ENCODE measurements around the gene XKR3. TPM values are rescaled to one million over a fixed set of nuclear protein-coding genes. Genes with fewer than 3 reads are reported as not detected.
"Not testable (repeated sequence)": the region's sequence is repeated elsewhere in the genome, so short reads cannot be mapped to it uniquely, and the experiment has no call there.

The XKR3 gene
- total RNA-seq, 2 experiments from 2014 or later: not detected

DNA sequence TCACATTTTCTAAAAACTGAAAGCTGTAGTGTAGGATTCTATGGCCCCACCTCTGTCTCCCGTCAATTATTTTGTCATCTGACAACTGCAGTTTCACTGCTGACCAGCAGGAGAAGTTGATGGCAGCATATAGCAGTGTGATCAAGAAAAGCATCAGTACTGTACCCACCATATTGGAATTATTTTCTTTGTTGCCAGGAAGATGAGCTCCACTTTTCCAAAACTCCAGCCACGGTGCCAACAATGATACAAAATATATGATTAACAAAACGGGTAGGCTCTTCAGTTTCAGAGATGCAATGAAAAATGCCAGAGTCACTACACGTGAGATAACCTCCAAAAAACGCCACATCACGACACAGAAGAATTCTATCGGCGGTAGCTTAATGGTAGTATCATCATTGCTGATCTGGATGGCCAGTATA lies 41.3 kb downstream of the XKR3 start:
- DNase-seq: no peak
- Mint-ChIP-seq H3K36me3 (no peaks in the 10 kb centered on the region), H3K9me3 (no peaks in the 10 kb centered on the region), H3K27me3 (peaks cover 6% of the 10 kb centered on the region), H3K4me3 (no peak overlapping the region), H3K4me1 (no peaks in the 10 kb centered on the region), H3K27ac (no peak overlapping the region)

DNA sequence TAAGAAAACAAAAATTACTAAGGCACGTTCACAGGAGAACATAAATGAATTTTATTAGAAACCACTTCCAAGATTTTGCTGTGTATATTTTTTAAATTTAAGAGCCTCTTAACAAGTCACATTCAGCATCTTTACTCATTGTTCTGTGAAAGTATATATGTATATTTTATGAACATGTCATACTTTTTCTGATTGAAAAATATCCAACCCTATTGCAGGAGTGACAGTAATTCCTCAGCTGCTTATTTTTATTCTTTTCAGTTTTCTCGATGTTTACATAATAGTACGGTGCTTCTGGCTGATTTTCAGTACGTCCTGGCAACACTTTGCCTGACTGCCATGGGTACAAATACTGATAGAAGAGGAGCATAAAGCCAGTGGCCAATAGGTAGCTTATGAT lies 41.8 kb downstream of the XKR3 start:
- Mint-ChIP-seq H3K36me3 (no peaks in the 10 kb centered on the region), H3K9me3 (no peaks in the 10 kb centered on the region), H3K4me3 (no peak overlapping the region), H3K27ac (no peak overlapping the region), H3K27me3 (peaks cover 6% of the 10 kb centered on the region), H3K4me1 (no peaks in the 10 kb centered on the region)
- no peak for DNase-seq

- no peak overlapping the region for H3K4me3 Mint-ChIP-seq
These were observed 43.4 kb downstream of the XKR3 start for GRCh38 chr22:16781764-16782329.

DNA sequence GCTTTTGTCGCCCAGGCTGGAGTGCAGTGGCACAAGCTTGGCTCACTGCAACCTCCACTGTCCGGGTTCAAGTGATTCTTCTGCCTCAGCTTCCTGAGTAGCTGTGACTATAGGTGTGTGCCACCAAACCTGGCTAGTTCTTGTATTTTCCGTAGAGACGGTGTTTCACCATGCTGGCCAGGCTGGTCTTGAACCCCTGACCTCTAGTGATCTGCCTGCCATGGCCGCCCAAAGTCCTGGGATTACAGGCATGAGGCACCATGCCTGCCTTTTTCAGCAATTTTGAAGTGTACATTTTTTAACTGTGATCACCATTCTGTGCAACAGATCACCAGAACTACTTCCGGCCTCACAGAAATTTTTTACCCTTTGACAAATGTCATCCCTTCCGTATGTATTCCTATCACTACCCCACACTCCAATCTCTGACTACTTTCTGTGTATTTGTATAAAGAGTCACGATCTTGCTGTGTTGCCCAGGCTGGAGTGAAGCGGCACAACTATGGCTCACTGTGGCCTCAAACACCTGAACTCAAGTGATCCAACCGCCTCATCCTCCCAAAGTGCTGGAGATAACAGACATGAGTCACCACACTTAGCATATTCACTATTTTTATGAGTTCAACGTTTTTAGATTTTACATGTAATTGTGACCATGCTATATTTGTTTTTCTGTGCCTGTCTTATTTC lies 44.0 kb downstream of the XKR3 start:
- Mint-ChIP-seq H3K27me3 (peaks cover 10% of the 10 kb centered on the region), H3K4me3 (no peak overlapping the region), H3K9me3 (no peaks in the 10 kb centered on the region), H3K36me3 (no peaks in the 10 kb centered on the region), H3K4me1 (no peaks in the 10 kb centered on the region), H3K27ac (no peak overlapping the region)
- DNase-seq: no peak

More at GRCh38 chr22:16781764-16782329, 43.4 kb downstream of the XKR3 start:
- DNase-seq: no peak
- H3K36me3 Mint-ChIP-seq: no peaks in the 10 kb centered on the region
- H3K9me3 Mint-ChIP-seq: no peaks in the 10 kb centered on the region
- peaks cover 10% of the 10 kb centered on the region for H3K27me3 Mint-ChIP-seq
- H3K27ac Mint-ChIP-seq: no peak overlapping the region
- no peaks in the 10 kb centered on the region for H3K4me1 Mint-ChIP-seq

GRCh38 chr22:16777284-16777924 lies 47.8 kb downstream of the XKR3 start:
- Mint-ChIP-seq H3K27ac (no peak overlapping the region), H3K36me3 (no peaks in the 10 kb centered on the region), H3K4me3 (no peak overlapping the region), H3K4me1 (peaks cover 3% of the 10 kb centered on the region), H3K27me3 (peaks cover 4% of the 10 kb centered on the region), H3K9me3 (peaks cover 2% of the 10 kb centered on the region)
- DNase-seq: no peak

DNA sequence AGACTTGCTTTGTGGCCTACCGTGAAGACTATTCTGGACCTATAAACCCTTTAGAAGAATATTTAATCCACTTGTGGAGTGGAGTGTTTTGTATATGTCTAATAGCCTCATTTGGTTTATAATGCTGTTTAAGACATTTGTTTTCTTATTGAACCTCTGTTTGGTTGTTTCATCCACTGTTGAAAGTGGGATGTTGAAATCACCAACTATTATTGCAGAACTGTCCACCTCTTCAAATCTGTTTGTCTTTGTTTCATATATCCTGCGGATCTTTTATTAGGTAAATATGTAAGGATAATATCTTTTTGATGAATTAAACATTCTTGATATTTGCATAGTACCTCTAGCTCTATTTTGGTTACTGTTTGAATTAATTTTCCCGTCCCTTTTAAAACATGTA lies 49.1 kb downstream of the XKR3 start:
- Mint-ChIP-seq H3K36me3 (no peaks in the 10 kb centered on the region), H3K9me3 (peaks cover 2% of the 10 kb centered on the region), H3K27ac (no peak overlapping the region), H3K4me1 (peaks cover 3% of the 10 kb centered on the region), H3K4me3 (no peak overlapping the region), H3K27me3 (peaks cover 4% of the 10 kb centered on the region)
- DNase-seq: no peak

DNA sequence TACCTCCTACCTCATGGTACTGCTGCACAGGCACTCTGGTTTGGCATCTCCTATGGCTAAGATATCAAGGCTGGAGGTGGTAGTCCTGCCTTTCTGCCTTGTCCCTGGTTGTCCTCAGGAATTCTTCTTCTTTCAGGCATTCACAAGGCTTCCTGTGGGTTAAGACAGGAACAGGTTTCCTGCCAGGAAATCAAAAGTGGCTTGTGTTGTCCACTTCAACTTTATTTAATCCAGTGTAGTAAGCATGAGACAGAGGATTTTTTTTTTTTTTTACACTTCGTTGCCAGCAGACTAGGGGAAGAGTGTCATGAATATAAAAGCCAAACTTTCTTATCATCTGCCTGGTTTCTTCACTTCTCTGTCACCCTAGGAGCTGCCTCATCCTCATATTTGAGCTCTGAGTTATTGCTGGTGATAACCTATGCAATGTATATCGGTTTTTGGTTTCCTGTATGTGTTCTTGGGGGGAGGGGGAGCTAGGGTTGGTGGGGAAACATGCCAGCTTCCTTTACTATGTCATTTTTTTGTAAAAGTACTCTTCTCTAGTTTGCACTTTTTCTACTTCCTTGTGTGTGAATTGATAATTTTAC lies 50.2 kb downstream of the XKR3 start:
- Mint-ChIP-seq H3K27me3 (peaks cover 4% of the 10 kb centered on the region), H3K9me3 (peaks cover 2% of the 10 kb centered on the region), H3K36me3 (no peaks in the 10 kb centered on the region), H3K27ac (no peak overlapping the region), H3K4me1 (peaks cover 3% of the 10 kb centered on the region), H3K4me3 (no peak overlapping the region)
- DNase-seq: no peak

- not testable (repeated sequence) for H3K9me3 Mint-ChIP-seq, H3K36me3 Mint-ChIP-seq, H3K4me1 Mint-ChIP-seq, H3K27ac Mint-ChIP-seq, H3K4me3 Mint-ChIP-seq, H3K27me3 Mint-ChIP-seq, DNase-seq
These were observed 53.6 kb downstream of the XKR3 start for GRCh38 chr22:16771569-16771968.

DNA sequence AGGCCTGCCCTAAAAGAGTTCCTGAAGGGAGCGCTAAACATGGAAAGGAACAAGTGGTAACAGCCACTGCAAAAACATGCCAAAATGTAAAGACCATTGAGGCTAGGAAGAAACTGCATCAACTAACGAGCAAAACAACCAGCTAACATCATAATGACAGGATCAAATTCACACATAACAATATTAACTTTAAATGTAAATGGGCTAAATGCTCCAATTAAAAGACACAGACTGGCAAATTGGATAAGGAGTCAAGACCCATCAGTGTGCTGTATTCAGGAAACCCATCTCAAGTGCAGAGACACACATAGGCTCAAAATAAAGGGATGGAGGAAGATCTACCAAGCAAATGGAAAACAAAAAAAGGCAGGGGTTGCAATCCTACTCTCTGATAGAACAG lies 57.3 kb downstream of the XKR3 start:
- not testable (repeated sequence) for H3K4me3 Mint-ChIP-seq, H3K27me3 Mint-ChIP-seq, H3K36me3 Mint-ChIP-seq, H3K27ac Mint-ChIP-seq, DNase-seq, H3K4me1 Mint-ChIP-seq, H3K9me3 Mint-ChIP-seq

GRCh38 chr22:16762224-16762623 lies 63.0 kb downstream of the XKR3 start:
- not testable (repeated sequence) for H3K4me1 Mint-ChIP-seq, H3K27me3 Mint-ChIP-seq, DNase-seq, H3K36me3 Mint-ChIP-seq, H3K27ac Mint-ChIP-seq, H3K4me3 Mint-ChIP-seq, H3K9me3 Mint-ChIP-seq

DNA sequence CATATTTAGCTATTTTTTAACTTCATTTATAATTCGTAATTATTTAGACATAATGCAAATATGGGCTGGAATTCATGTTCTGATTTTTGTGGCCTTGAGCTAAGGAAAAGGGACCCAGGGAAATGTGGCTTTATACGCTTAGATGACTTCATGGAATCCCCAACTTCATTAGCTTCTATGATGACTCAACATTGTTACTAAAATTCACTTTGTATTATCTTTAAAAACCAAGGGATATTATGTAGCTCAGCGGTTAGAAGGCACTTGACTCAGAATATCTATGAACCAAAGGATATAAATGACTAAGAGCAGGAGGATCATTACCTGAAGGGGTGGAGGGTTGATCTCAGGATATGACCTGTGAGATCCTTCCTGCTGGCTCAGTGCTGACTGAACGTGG lies 64.8 kb downstream of the XKR3 start:
- H3K4me3 Mint-ChIP-seq, H3K9me3 Mint-ChIP-seq, H3K27ac Mint-ChIP-seq, H3K4me1 Mint-ChIP-seq, H3K36me3 Mint-ChIP-seq, DNase-seq, H3K27me3 Mint-ChIP-seq: not testable (repeated sequence)

DNA sequence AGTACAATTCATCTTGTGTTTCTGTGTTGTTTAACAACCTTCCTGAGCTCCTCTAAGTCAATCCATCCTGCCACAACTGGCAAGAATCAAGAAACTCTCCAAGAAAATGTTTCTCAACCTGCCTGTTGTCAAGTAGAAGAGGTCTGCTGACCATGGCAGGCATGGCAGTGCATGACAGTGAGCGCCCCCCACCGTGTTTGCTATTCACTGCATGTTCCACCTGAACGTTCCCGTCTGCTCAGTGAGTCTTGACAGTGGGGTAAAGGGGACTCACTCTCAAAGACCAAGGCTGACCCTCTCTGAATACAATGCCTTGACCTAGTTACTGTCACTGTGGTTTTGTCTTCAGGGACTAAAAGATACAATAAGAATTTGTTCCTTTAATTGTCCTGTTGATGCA lies 75.9 kb downstream of the XKR3 start:
- DNase-seq, H3K27me3 Mint-ChIP-seq, H3K36me3 Mint-ChIP-seq, H3K27ac Mint-ChIP-seq, H3K4me1 Mint-ChIP-seq, H3K9me3 Mint-ChIP-seq, H3K4me3 Mint-ChIP-seq: not testable (repeated sequence)

- DNase-seq, H3K4me3 Mint-ChIP-seq, H3K27me3 Mint-ChIP-seq, H3K36me3 Mint-ChIP-seq, H3K4me1 Mint-ChIP-seq, H3K9me3 Mint-ChIP-seq, H3K27ac Mint-ChIP-seq: not testable (repeated sequence)
These were observed 76.9 kb downstream of the XKR3 start for GRCh38 chr22:16748160-16748929.

DNA sequence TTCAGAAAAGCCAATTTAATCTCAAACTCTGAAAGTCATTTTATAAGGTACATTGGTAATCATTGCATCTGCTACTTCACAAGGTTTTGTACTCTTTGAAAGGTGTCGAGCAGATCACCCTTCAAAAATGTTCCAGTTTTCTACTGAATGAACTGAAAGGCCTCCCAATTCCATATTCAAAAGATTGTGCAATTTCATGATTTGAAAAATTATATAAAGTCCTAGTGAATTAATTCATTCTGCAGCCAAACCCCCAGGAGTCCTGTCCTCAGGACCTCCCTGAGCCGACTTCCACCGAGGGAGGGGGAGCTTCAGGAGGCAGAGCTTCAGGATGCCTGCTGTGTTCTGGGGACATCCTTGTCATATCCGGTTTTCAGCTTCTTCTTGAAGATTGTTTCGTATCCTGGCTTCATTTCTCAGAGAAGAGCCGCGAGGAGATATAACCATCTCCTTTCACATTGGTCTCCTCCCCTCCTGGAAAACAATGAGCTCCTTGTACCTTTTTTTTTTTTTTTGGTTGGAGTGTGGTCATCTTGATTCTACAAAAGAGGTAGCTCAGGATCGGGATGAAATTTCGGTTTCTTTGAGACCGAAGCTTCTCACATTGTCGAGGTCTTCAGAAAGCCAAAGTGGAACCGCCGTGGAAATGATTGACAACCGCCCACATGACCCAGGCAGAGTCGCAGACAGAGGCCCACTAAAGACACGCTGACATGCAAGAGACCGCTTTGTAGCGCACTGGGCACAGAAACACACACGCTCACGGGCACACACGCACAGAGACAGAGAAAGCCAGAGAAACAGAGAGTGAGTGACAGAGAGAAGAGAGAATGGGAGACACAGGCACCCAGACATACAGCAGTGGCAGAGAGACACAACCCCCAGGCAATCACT lies 77.7 kb downstream of the XKR3 start:
- DNase-seq, H3K9me3 Mint-ChIP-seq, H3K27ac Mint-ChIP-seq, H3K4me3 Mint-ChIP-seq, H3K36me3 Mint-ChIP-seq, H3K4me1 Mint-ChIP-seq, H3K27me3 Mint-ChIP-seq: not testable (repeated sequence)
